NB4 (cell line): ENCODE data around the gene ABCA8.

ENCODE experiments used
- DNase-seq: peaks from one replicate; pipeline ENCODE4 v3.0.0; 2010; ENCODE audit warnings: low read depth
- H3K4me3 ChIP-seq: one replicate; pipeline ENCODE4 v1.5.1; 2011; ENCODE audit warnings: mild to moderate bottlenecking, low read depth, low read length, moderate library complexity
- MYC ChIP-seq: IDR thresholded peaks from 2 replicates; pipeline ENCODE4 v1.6.1; 2011; ENCODE audit warnings: low read depth, low read length
- POLR2A ChIP-seq: IDR thresholded peaks from 2 replicates; pipeline ENCODE4 v1.6.1; 2011; ENCODE audit warnings: mild to moderate bottlenecking; ENCODE audit not compliant: insufficient read length; ENCODE audit errors: extremely low read depth
- TF ChIP-seq, protein P1 (sequence below): IDR thresholded peaks from 2 replicates; pipeline ENCODE4 v1.6.1; 2011; ENCODE audit warnings: low read depth, low read length
- TF ChIP-seq, protein P2 (sequence below): IDR thresholded peaks from one replicate; pipeline ENCODE4 v1.5.1; 2012; ENCODE audit warnings: low read depth, low read length

The ABCA8 gene

DNA sequence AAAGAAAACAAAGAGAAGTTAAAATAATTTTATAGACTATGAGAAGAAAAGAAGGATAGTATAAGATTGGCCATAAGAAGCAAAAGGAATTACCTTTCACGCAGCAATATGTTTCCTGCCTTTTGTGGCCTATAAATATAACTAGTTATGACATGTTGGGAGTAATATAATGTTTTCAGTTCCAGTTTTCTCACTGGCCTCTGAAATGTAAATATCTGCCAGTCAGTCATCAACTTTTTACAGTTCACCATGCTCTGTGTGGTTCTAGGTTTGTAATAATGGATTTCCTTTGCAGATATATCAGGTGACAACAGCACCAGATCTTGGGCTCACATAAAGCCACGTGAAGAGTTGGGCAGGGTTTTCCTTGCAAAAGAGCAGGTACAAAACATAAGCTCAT, 94.3 kb downstream of the ABCA8 start:
- H3K4me3 ChIP-seq: no peak overlapping the region
- DNase-seq: no peak
- TF ChIP-seq POLR2A (no peak), MYC (no peak)
- TF ChIP-seq, protein P1, sequence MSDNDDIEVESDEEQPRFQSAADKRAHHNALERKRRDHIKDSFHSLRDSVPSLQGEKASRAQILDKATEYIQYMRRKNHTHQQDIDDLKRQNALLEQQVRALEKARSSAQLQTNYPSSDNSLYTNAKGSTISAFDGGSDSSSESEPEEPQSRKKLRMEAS: no peak
- TF ChIP-seq, protein P2, sequence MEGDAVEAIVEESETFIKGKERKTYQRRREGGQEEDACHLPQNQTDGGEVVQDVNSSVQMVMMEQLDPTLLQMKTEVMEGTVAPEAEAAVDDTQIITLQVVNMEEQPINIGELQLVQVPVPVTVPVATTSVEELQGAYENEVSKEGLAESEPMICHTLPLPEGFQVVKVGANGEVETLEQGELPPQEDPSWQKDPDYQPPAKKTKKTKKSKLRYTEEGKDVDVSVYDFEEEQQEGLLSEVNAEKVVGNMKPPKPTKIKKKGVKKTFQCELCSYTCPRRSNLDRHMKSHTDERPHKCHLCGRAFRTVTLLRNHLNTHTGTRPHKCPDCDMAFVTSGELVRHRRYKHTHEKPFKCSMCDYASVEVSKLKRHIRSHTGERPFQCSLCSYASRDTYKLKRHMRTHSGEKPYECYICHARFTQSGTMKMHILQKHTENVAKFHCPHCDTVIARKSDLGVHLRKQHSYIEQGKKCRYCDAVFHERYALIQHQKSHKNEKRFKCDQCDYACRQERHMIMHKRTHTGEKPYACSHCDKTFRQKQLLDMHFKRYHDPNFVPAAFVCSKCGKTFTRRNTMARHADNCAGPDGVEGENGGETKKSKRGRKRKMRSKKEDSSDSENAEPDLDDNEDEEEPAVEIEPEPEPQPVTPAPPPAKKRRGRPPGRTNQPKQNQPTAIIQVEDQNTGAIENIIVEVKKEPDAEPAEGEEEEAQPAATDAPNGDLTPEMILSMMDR: no peak

DNA sequence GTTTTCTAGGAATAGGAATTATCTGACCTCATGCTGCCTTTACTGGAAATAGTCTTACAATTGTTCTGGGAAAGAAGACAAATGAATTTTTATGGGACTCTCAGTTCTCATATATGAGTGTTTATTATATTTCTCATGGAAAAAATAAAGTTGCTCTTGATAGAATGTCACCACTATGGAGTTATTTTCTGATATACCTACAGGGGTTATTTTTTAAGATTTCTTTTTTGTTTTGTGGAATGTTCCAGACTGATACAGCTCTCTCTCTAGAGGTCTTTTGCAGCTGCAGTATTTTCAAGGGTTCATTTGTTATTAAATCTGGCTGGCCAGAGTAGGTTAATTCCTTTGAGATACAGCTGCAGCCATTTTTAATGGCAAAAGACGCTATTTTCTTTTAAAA, 100.7 kb downstream of the ABCA8 start:
- H3K4me3 ChIP-seq: no peak overlapping the region
- no peak for DNase-seq
- TF ChIP-seq, protein P2: no peak
- no peak for TF ChIP-seq MYC
- TF ChIP-seq, protein P1: no peak
- no peak for TF ChIP-seq POLR2A

DNA sequence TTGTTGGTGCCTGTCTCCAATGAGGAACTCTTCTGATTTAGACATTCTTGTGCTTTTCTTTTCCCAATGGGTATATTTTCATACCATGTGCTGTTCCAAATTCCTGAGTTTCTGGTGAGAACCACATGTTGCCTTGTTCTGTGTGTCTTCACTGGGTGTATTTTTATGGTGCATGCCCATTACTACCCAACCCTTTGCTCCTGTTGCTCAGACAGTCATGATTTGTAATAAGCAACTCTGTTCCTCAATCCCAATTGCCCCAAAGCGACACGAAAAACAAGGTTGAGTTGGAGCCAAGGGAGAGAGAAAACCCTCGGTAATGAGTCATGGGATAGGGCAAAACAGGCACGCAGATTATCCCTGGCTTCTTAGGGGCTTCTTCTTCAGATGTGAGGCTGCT, 101.8 kb downstream of the ABCA8 start:
- no peak overlapping the region for H3K4me3 ChIP-seq
- TF ChIP-seq POLR2A: no peak
- TF ChIP-seq, protein P1: no peak
- TF ChIP-seq, protein P2: no peak
- DNase-seq: no peak

DNA sequence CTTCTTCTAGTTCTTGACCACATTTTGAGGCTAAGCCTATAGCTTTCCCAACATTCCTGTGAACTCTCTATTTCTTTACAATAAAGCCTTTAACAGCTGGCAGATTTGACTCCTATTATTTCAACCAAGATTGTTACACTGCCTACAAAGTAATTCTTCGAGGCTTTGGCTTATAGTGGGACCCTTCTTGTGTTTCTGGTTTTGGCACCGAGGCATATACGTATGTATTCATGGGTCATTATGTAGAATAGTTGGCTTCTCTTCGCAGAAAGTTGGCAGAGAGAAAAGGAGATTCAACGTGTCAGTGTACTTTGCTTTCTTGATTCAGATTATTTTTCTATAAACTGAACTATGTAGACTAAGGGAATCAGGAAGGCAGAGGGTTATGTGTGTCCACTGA, 102.2 kb downstream of the ABCA8 start:
- H3K4me3 ChIP-seq: no peak overlapping the region
- no peak for DNase-seq
- TF ChIP-seq, protein P2: no peak
- no peak for TF ChIP-seq POLR2A
- no peak for TF ChIP-seq MYC
- TF ChIP-seq, protein P1: no peak

DNA sequence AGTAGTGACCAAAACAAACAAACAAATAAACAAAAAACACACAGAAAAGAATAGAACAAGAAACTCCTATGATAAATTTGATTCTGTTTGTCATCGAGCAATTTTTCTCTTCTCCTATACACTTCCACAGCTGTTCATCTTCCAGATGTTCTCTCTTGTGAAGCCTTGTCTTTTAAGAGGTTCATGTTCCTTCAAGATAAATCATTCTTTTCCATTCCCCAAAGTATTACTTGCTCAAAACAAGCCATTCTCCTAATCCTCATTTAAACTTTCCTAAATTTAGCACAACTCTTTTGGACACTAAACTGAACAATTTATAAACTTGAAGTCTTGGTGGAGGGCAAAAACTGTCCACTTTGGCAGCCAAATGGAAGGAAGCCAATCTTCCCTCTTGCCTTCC, 103.3 kb downstream of the ABCA8 start:
- H3K4me3 ChIP-seq: no peak overlapping the region
- no peak for DNase-seq
- TF ChIP-seq POLR2A: no peak
- TF ChIP-seq, protein P2: no peak
- TF ChIP-seq MYC: no peak
- TF ChIP-seq, protein P1: no peak
